Measurements from ENCODE around the gene SUPT3H.

DNA sequence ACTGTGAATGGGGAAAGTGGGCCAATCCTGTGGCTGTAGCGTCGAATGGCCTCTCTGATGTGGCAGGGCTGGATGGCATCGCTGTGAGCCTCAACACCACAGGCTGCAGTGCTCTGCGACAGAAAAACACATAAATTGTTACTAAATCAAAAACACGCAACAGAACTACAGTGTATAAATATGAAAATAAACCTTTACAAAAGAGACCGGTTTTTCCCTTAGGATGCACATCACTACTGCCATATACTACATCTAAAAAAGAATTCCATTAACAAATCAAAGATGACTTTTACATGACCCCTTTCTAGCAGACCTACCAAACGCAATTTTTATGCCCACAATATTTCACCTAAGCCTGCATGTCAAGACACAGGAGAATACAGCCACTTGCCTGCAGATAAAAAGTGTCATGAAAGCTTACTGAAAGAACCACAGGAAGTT lies 445.1 kb downstream of the SUPT3H start:
- no peak for TF ChIP-seq CTCF (IDR thresholded peaks at IDR 0.05; ENCODE audit: control extremely low read depth in 1 of 3, insufficient read depth in 1 of 3, low read depth in 1 of 3, low read length in 3 of 3)
- TF ChIP-seq POLR2A (IDR thresholded peaks at IDR 0.05; ENCODE audit: control extremely low read depth in 1 of 2, low read depth in 2 of 2, low read length in 2 of 2) = no peak
- TF ChIP-seq TEAD4 (IDR thresholded peaks at IDR 0.05; ENCODE audit: low read depth, low read length) = no peak
- TF ChIP-seq EP300 (IDR thresholded peaks at IDR 0.05; ENCODE audit: borderline replicate concordance in 1 of 2, low read depth in 2 of 2, low read length in 2 of 2) = no peak
- no peak for TF ChIP-seq RNF2 (IDR thresholded peaks at IDR 0.05; ENCODE audit: borderline replicate concordance, low read depth, low read length, missing control alignments, poor library complexity, severe bottlenecking)
- no peak for TF ChIP-seq RAD21 (IDR thresholded peaks at IDR 0.05 in 1 of 2, conservative IDR thresholded peaks at IDR 0.05 in 1 of 2; ENCODE audit: low read depth in 2 of 2, low read length in 2 of 2)
- TF ChIP-seq ASH2L (IDR thresholded peaks at IDR 0.05; ENCODE audit: low read length) = no peak
- no peak for TF ChIP-seq JUN (IDR thresholded peaks at IDR 0.05; ENCODE audit: low read depth, low read length)
- no peak for TF ChIP-seq EGR1 (IDR thresholded peaks at IDR 0.05; ENCODE audit: borderline replicate concordance, low read depth, low read length)
